Esophagus muscularis mucosa (tissue), 4 donors: ENCODE data around the gene ZNF407. TPM values are rescaled to one million over a fixed set of nuclear protein-coding genes. Genes with fewer than 3 reads are reported as not detected.

Experiments used
- DNase-seq: peaks from one replicate; pipeline ENCODE4 v3.0.0-alpha.2; 2017; ENCODE audit errors: extremely low spot score
- H3K27ac ChIP-seq, 4 donors: fragments of 200-600 bp; sonication (generic); replicated peaks in 1 of 4; 1 replicate in 3 of 4; 2 replicates in 1 of 4; pipeline ENCODE4 v1.5.1; 2016 to 2019; ENCODE audit warnings: mild to moderate bottlenecking in 1 of 4
- H3K27me3 ChIP-seq, 4 donors: fragments of 200-600 bp; sonication (generic); one replicate each; pipeline versions ENCODE4 v1.5.1 to v1.6.0; 2016 to 2019
- H3K36me3 ChIP-seq, 4 donors: fragments of 200-600 bp; sonication (generic); one replicate each; pipeline ENCODE4 v1.5.1; 2016 to 2019
- H3K4me1 ChIP-seq, 4 donors: fragments of 200-600 bp; sonication (generic); one replicate each; pipeline ENCODE4 v1.5.1; 2016 to 2019
- H3K4me3 ChIP-seq, 4 donors: fragments of 200-600 bp; sonication (generic); 1 replicate in 2 of 4; 2 replicates in 2 of 4; pipeline ENCODE4 v1.5.1; 2016 to 2019; ENCODE audit warnings: mild to moderate bottlenecking in 4 of 4, moderate library complexity in 1 of 4
- H3K9me3 ChIP-seq, 4 donors: fragments of 200-600 bp; sonication (generic); 1 replicate in 3 of 4; 2 replicates in 1 of 4; pipeline ENCODE4 v1.5.1; 2016 to 2019
- EP300 ChIP-seq: sonication (generic); formaldehyde crosslinking; IDR thresholded peaks from one replicate; pipeline ENCODE4 v1.6.1; 2017; ENCODE audit warnings: antibody characterized with exemption
- POLR2A ChIP-seq: fragments of 450-650 bp; IDR thresholded peaks from one replicate; pipeline ENCODE4 v1.6.1; 2017; ENCODE audit warnings: antibody characterized with exemption, moderate library complexity, mild to moderate bottlenecking, low read depth
- POLR2AphosphoS5 ChIP-seq, 2 donors: sonication (generic); formaldehyde crosslinking; IDR thresholded peaks; one replicate each; pipeline ENCODE4 v1.6.1; 2017; ENCODE audit warnings: antibody characterized with exemption in 2 of 2
- WGBS: methylation state at CpG from one replicate; pipeline ENCODE4 v1.1.5; 2018; 5-methylcytosine and 5-hydroxymethylcytosine counted together
- intact Hi-C: fragments of 100-400 bp; cut with DNase I; formaldehyde crosslinking; loops from one replicate; pipeline ENCODE4 v1.15.1; 2023
- total RNA-seq, 4 donors: library from RNA; depleted of rRNA; stranded (reverse); fragments of >200 nt; gene quantifications; one replicate each; pipeline versions ENCODE4 v1.1.0 to v1.2.1, GENCODE V29; 2016
- TF ChIP-seq, protein P1 (sequence below), 3 experiments: fragments of 200-600 bp in 2 of 3; fragments of 450-650 bp in 1 of 3; sonication (generic) in 2 of 3; IDR thresholded peaks; one replicate each; pipeline ENCODE4 v1.5.1; 2017 to 2019; ENCODE audit warnings: antibody characterized with exemption in 3 of 3, mild to moderate bottlenecking in 2 of 3, moderate library complexity in 1 of 3

ZNF407 gene
- total RNA-seq, 4 donors from 2014 or later, result 13.9 to 19.1 (median 17.2) TPM

DNA sequence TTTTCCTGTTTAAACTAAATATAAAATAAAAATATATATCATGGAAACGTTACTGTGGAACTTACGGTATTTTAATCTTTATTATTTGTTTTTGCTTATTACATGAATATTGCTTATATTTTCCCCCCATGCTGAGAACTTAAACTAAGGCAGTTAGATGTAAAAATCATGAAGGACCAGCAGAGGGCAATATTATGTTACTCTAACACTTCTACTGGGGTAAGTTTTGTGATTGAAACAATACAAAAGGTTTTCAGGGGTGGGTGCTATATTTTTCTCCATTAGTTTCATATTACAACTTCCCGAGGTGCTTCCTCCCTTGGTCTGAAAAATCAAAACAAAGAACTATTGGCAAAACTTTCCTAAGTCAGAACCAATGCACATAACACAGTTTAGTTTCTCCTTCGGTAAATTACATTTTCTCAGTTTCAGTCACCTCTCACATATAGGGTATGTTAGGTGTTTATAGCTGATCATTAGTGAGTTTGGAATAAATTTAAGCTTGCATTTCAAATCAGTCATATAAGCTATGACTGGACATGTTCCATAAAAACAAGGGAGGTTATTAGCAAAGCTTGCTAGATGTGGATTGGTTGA, 54.8 kb downstream of the ZNF407 start:
- no peak overlapping the region for H3K4me3 ChIP-seq
- no peaks in the 10 kb centered on the region for H3K4me1 ChIP-seq
- H3K9me3 ChIP-seq, result no peaks in the 10 kb centered on the region
- TF ChIP-seq, protein P1, sequence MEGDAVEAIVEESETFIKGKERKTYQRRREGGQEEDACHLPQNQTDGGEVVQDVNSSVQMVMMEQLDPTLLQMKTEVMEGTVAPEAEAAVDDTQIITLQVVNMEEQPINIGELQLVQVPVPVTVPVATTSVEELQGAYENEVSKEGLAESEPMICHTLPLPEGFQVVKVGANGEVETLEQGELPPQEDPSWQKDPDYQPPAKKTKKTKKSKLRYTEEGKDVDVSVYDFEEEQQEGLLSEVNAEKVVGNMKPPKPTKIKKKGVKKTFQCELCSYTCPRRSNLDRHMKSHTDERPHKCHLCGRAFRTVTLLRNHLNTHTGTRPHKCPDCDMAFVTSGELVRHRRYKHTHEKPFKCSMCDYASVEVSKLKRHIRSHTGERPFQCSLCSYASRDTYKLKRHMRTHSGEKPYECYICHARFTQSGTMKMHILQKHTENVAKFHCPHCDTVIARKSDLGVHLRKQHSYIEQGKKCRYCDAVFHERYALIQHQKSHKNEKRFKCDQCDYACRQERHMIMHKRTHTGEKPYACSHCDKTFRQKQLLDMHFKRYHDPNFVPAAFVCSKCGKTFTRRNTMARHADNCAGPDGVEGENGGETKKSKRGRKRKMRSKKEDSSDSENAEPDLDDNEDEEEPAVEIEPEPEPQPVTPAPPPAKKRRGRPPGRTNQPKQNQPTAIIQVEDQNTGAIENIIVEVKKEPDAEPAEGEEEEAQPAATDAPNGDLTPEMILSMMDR (IDR thresholded peaks at IDR 0.05), result peak; percentile 52 to 58 (median 53)
- no peak for TF ChIP-seq POLR2A
- no peak for TF ChIP-seq EP300
- TF ChIP-seq POLR2AphosphoS5 (IDR thresholded peaks at IDR 0.05), result no peak
- H3K27me3 ChIP-seq, result no peaks in the 10 kb centered on the region
- peaks cover 0 to 8% (median 0%) of the 10 kb centered on the region in 4 donors for H3K36me3 ChIP-seq
- 36% methylated on average over 4 of the region's 4 CpGs for WGBS
- no peak overlapping the region for H3K27ac ChIP-seq
- no peak for DNase-seq
- intact Hi-C loops, result loop anchor here (5.0 to 10.0 kb wide), 3 partner anchors 512 to 1695 kb away; no protein-coding TSS in a partner anchor

DNA sequence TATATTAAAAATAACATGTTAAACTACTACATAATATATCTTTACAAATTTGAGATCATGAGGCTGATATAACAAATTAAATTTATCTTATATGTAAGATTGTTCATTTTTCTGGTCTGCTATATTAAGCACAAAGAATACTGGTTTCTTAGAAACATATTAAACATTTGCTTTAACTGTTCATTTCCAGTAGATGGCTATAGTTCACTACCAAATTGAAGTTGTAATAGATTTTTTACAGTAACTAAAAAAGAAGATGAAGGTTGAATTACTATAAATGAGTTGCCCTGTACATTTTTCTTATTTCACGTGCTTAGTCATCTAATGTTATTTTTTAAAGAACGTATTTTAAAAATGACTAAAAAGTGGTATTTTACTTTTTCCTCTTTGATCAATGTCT, 57.0 kb downstream of the ZNF407 start:
- intact Hi-C loops, result loop anchor here (5.0 to 10.0 kb wide), 3 partner anchors 510 to 1693 kb away; no protein-coding TSS in a partner anchor
- Histone ChIP-seq H3K27me3 (no peaks in the 10 kb centered on the region), H3K9me3 (no peaks in the 10 kb centered on the region), H3K4me3 (no peak overlapping the region), H3K4me1 (no peaks in the 10 kb centered on the region), H3K36me3 (no peaks in the 10 kb centered on the region), H3K27ac (no peak overlapping the region)
- DNase-seq, result no peak
- WGBS, result 38% methylated on average over 2 of the region's 2 CpGs
- TF ChIP-seq, protein P1 (IDR thresholded peaks at IDR 0.05), result peak in 1 of 3 experiments; percentile 22
- TF ChIP-seq POLR2A (no peak), POLR2AphosphoS5 (IDR thresholded peaks at IDR 0.05) (no peak), EP300 (no peak)

- H3K4me1 ChIP-seq, result peaks cover 0 to 11% (median 0%) of the 10 kb centered on the region in 4 donors
- no peaks in the 10 kb centered on the region for H3K9me3 ChIP-seq
- DNase-seq, result no peak
- 89% methylated on average over 2 of the region's 2 CpGs for WGBS
- H3K27me3 ChIP-seq, result no peaks in the 10 kb centered on the region
- peaks cover 0 to 12% (median 0%) of the 10 kb centered on the region in 4 donors for H3K36me3 ChIP-seq
- intact Hi-C loops, result no loop called here
- H3K4me3 ChIP-seq, result no peak overlapping the region
- no peak for TF ChIP-seq POLR2AphosphoS5 (IDR thresholded peaks at IDR 0.05)
- H3K27ac ChIP-seq, result no peak overlapping the region
Measured at GRCh38 chr18:74661008-74661407, 63.3 kb downstream of the ZNF407 start.

- Histone ChIP-seq H3K4me3 (no peak overlapping the region), H3K9me3 (no peaks in the 10 kb centered on the region), H3K36me3 (peaks cover 0 to 16% (median 0%) of the 10 kb centered on the region in 4 donors), H3K4me1 (peaks cover 0 to 11% (median 0%) of the 10 kb centered on the region in 4 donors), H3K27ac (no peak overlapping the region), H3K27me3 (no peaks in the 10 kb centered on the region)
- TF ChIP-seq POLR2AphosphoS5 (IDR thresholded peaks at IDR 0.05) (no peak), POLR2A (no peak), EP300 (no peak)
- TF ChIP-seq, protein P1 (IDR thresholded peaks at IDR 0.05), result no peak
- no peak for DNase-seq
- 83% methylated on average over 6 of the region's 6 CpGs for WGBS
- intact Hi-C loops, result no loop called here
Measured at GRCh38 chr18:74661691-74662090, 64.0 kb downstream of the ZNF407 start.

GRCh38 chr18:74662622-74663021, 65.0 kb downstream of the ZNF407 start:
- peaks cover 0 to 16% (median 0%) of the 10 kb centered on the region in 4 donors for H3K36me3 ChIP-seq
- no peak overlapping the region for H3K4me3 ChIP-seq
- H3K27me3 ChIP-seq, result no peaks in the 10 kb centered on the region
- H3K27ac ChIP-seq, result no peak overlapping the region
- no peaks in the 10 kb centered on the region for H3K9me3 ChIP-seq
- DNase-seq, result no peak
- 71% methylated on average over 2 of the region's 2 CpGs for WGBS
- no peak for TF ChIP-seq POLR2A
- TF ChIP-seq, protein P1 (IDR thresholded peaks at IDR 0.05), result no peak
- TF ChIP-seq POLR2AphosphoS5 (IDR thresholded peaks at IDR 0.05), result no peak
- TF ChIP-seq EP300, result no peak
- peaks cover 0 to 11% (median 0%) of the 10 kb centered on the region in 4 donors for H3K4me1 ChIP-seq
- intact Hi-C loops, result no loop called here
